Keratinocyte (primary cell): ENCODE results near the gene CAMP. TPM values are rescaled to one million over a fixed set of nuclear protein-coding genes. Genes with fewer than 3 reads are reported as not detected.

Source experiments
- DNase-seq: peaks from one replicate; pipeline ENCODE4 v3.0.0-alpha.2; 2011; ENCODE audit warnings: low read depth, missing footprints, low spot score
- FAIRE-seq: peaks from 2 replicates; lab custom pipeline; 2011; peaks lifted over from hg19 to GRCh38; lab: Jason Lieb, UNC
- H2AFZ ChIP-seq: 2 replicates; pipeline ENCODE4 v1.6.0; 2012; ENCODE audit warnings: low read length, control low read depth, inconsistent platforms; ENCODE audit not compliant: control insufficient read depth
- H3K27ac ChIP-seq: 2 replicates; pipeline ENCODE4 v1.5.1; 2011; ENCODE audit warnings: low read length; ENCODE audit not compliant: control insufficient read depth, insufficient read depth
- H3K27me3 ChIP-seq: 3 replicates; pipeline ENCODE4 v1.6.0; 2011; ENCODE audit warnings: low read length; ENCODE audit not compliant: control insufficient read depth, insufficient read depth; ENCODE audit errors: extremely low read depth
- H3K36me3 ChIP-seq, 2 experiments: 2 replicates in 1 of 2; 3 replicates in 1 of 2; pipeline ENCODE4 v1.5.1; 2011; ENCODE audit warnings: low read length in 2 of 2, mild to moderate bottlenecking in 1 of 2; ENCODE audit not compliant: control insufficient read depth in 2 of 2, insufficient read depth in 2 of 2; ENCODE audit errors: extremely low read depth in 1 of 2
- H3K4me1 ChIP-seq: 3 replicates; pipeline ENCODE4 v1.5.1; 2011; ENCODE audit warnings: low read length; ENCODE audit not compliant: control insufficient read depth, insufficient read depth; ENCODE audit errors: extremely low read depth
- H3K4me2 ChIP-seq: 3 replicates; pipeline ENCODE4 v1.6.0; 2011; ENCODE audit warnings: low read depth, low read length; ENCODE audit not compliant: control insufficient read depth, insufficient read depth; ENCODE audit errors: extremely low read depth
- H3K4me3 ChIP-seq, 3 experiments: fragments of 200-600 bp in 1 of 3; sonication (generic) in 1 of 3; 2 replicates in 2 of 3; 3 replicates in 1 of 3; pipeline ENCODE4 v1.5.1; 2011 to 2016; ENCODE audit warnings: low read length in 3 of 3, mild to moderate bottlenecking in 3 of 3, control low read depth in 2 of 3, inconsistent platforms in 1 of 3, low read depth in 1 of 3, mixed read lengths in 1 of 3, mixed run types in 1 of 3, moderate library complexity in 1 of 3; ENCODE audit not compliant: control insufficient read depth in 2 of 3, insufficient read depth in 2 of 3; ENCODE audit errors: extremely low read depth in 1 of 3
- H3K79me2 ChIP-seq: 2 replicates; pipeline ENCODE4 v1.6.0; 2012; ENCODE audit warnings: low read length; ENCODE audit not compliant: control insufficient read depth, insufficient read depth
- H3K9ac ChIP-seq: 3 replicates; pipeline ENCODE4 v1.6.0; 2011; ENCODE audit warnings: low read length; ENCODE audit not compliant: control insufficient read depth, insufficient read depth; ENCODE audit errors: extremely low read depth
- H3K9me1 ChIP-seq: 3 replicates; pipeline ENCODE4 v1.6.0; 2011; ENCODE audit warnings: low read length; ENCODE audit not compliant: control insufficient read depth, insufficient read depth; ENCODE audit errors: extremely low read depth
- H3K9me3 ChIP-seq: 2 replicates; pipeline ENCODE4 v1.5.1; 2012; ENCODE audit warnings: low read depth, low read length; ENCODE audit not compliant: control insufficient read depth
- H4K20me1 ChIP-seq: 3 replicates; pipeline ENCODE4 v1.6.0; 2011; ENCODE audit warnings: low read length; ENCODE audit not compliant: control insufficient read depth, insufficient read depth; ENCODE audit errors: extremely low read depth
- CTCF ChIP-seq, 3 experiments: IDR thresholded peaks in 1 of 3; conservative IDR thresholded peaks in 1 of 3; optimal IDR thresholded peaks in 1 of 3; 2 replicates in 2 of 3; 3 replicates in 1 of 3; pipeline versions ENCODE3 to v1.5.1; 2011; ENCODE audit warnings: low read length in 3 of 3, mild to moderate bottlenecking in 3 of 3, moderate library complexity in 2 of 3, control low read depth in 1 of 3, inconsistent platforms in 1 of 3; ENCODE audit not compliant: insufficient read depth in 2 of 3; ENCODE audit errors: extremely low read depth in 1 of 3
- EZH2 ChIP-seq: IDR thresholded peaks from one replicate; pipeline ENCODE4 v1.6.1; 2012; ENCODE audit warnings: inconsistent platforms, mild to moderate bottlenecking, low read length, moderate library complexity
- dilution Hi-C: fragments of 300-500 bp; cut with MboI; formaldehyde crosslinking; loops from one replicate; pipeline ENCODE4 v1.7.0; 2020; ENCODE audit warnings: low sequenced_read_pairs; ENCODE audit not compliant: extremely low pct_ligation_motif_present
- polyA plus RNA-seq, 5 experiments: library from polyadenylated mRNA; depleted of rRNA in 3 of 5; stranded (reverse) in 3 of 5; stranded (forward) in 1 of 5; unstranded in 1 of 5; fragments of >200 nt; gene quantifications; 1 replicate in 1 of 5; 2 replicates in 3 of 5; 3 replicates in 1 of 5; pipeline versions ENCODE4 v1.2.1 to v1.2.3, GENCODE V29; 2011 to 2012; ENCODE audit warnings: missing spikeins in 2 of 5, low read depth in 1 of 5, low replicate concordance in 1 of 5

The CAMP gene
- polyA plus RNA-seq, 1 donor (not counting 4 experiments of a cell fraction or from before 2014, with no cell fraction given) = 0.66 TPM

- dilution Hi-C loops = no loop called here
- no peaks in the 10 kb centered on the region for H3K9me1 ChIP-seq
- H3K4me3 ChIP-seq = no peak overlapping the region
- TF ChIP-seq EZH2 = no peak
- TF ChIP-seq CTCF (optimal IDR thresholded peaks at IDR 0.05 in 1 of 3, IDR thresholded peaks at IDR 0.05 in 1 of 3, conservative IDR thresholded peaks at IDR 0.05 in 1 of 3; ENCODE audit: extremely low read depth in 1 of 3, insufficient read depth in 2 of 3, low read length in 3 of 3) = peak; percentile 78 to 91 (median 82)
- H2AFZ ChIP-seq = no peak overlapping the region
- FAIRE-seq (peak; percentile 63), DNase-seq (no peak)
- no peaks in the 10 kb centered on the region for H3K9me3 ChIP-seq
- H3K27ac ChIP-seq = no peak overlapping the region
- no peaks in the 10 kb centered on the region for H3K27me3 ChIP-seq
- no peak overlapping the region for H3K9ac ChIP-seq
- peaks cover 4% of the 10 kb centered on the region for H3K4me1 ChIP-seq
- H3K36me3 ChIP-seq = no peaks in the 10 kb centered on the region
- H4K20me1 ChIP-seq = no peaks in the 10 kb centered on the region
- H3K4me2 ChIP-seq = no peak overlapping the region
- H3K79me2 ChIP-seq = no peaks in the 10 kb centered on the region
Observed at GRCh38 chr3:48194446-48195071, 28.7 kb upstream of the CAMP start.

GRCh38 chr3:48196611-48197010 is 26.7 kb upstream of the CAMP start:
- Histone ChIP-seq H4K20me1 (no peaks in the 10 kb centered on the region), H3K27ac (no peak overlapping the region), H3K9ac (no peak overlapping the region), H3K79me2 (no peaks in the 10 kb centered on the region), H3K4me2 (no peak overlapping the region), H2AFZ (no peak overlapping the region), H3K4me1 (peaks cover 4% of the 10 kb centered on the region), H3K27me3 (no peaks in the 10 kb centered on the region), H3K9me1 (no peaks in the 10 kb centered on the region), H3K36me3 (no peaks in the 10 kb centered on the region), H3K9me3 (no peaks in the 10 kb centered on the region), H3K4me3 (no peak overlapping the region)
- no peak for DNase-seq
- TF ChIP-seq EZH2 (no peak), CTCF (optimal IDR thresholded peaks at IDR 0.05 in 1 of 3, IDR thresholded peaks at IDR 0.05 in 1 of 3, conservative IDR thresholded peaks at IDR 0.05 in 1 of 3; ENCODE audit: extremely low read depth in 1 of 3, insufficient read depth in 2 of 3, low read length in 3 of 3) (no peak)
- FAIRE-seq = no peak
- dilution Hi-C loops = no loop called here
